ENCODE results near the gene ANO3.
A peak's percentile ranks its signal among the peaks of the same experiment; 100 is the strongest.

ANO3 gene

GRCh38 chr11:26510164-26510563 lies 178.2 kb downstream of the ANO3 start:
- no peaks in the 10 kb centered on the region for H3K36me3 ChIP-seq (ENCODE audit: control insufficient read depth, low read depth, low read length)

GRCh38 chr11:26510756-26511155 lies 178.8 kb downstream of the ANO3 start:
- no peaks in the 10 kb centered on the region for H3K36me3 ChIP-seq (ENCODE audit: control insufficient read depth, low read depth, low read length)
- H3K27me3 ChIP-seq (ENCODE audit: control insufficient read depth, insufficient read depth, low read length): no peaks in the 10 kb centered on the region
- no peak overlapping the region for H3K9ac ChIP-seq (ENCODE audit: low read length)
- H3K4me3 ChIP-seq (ENCODE audit: low read length): no peak overlapping the region
- H3K27ac ChIP-seq (ENCODE audit: low read length): no peak overlapping the region
- H3K4me1 ChIP-seq (ENCODE audit: control insufficient read depth, low read depth, low read length): no peaks in the 10 kb centered on the region
- no peaks in the 10 kb centered on the region for H3K9me3 ChIP-seq (ENCODE audit: control insufficient read depth, low read depth, low read length)

More at GRCh38 chr11:26510164-26510563, 178.2 kb downstream of the ANO3 start:
- H3K4me1 ChIP-seq (ENCODE audit: control insufficient read depth, low read depth, low read length): no peaks in the 10 kb centered on the region
- no peak overlapping the region for H3K27ac ChIP-seq (ENCODE audit: low read length)
- no peak overlapping the region for H3K4me3 ChIP-seq (ENCODE audit: low read length)
- no peak overlapping the region for H3K9ac ChIP-seq (ENCODE audit: low read length)
- H3K9me3 ChIP-seq (ENCODE audit: control insufficient read depth, low read depth, low read length): no peaks in the 10 kb centered on the region
- H3K27me3 ChIP-seq (ENCODE audit: control insufficient read depth, insufficient read depth, low read length): no peaks in the 10 kb centered on the region

- H3K36me3 ChIP-seq (ENCODE audit: control insufficient read depth, low read depth, low read length): no peaks in the 10 kb centered on the region
- no peaks in the 10 kb centered on the region for H3K27me3 ChIP-seq (ENCODE audit: control insufficient read depth, insufficient read depth, low read length)
- H3K9ac ChIP-seq (ENCODE audit: low read length): no peak overlapping the region
- H3K4me1 ChIP-seq (ENCODE audit: control insufficient read depth, low read depth, low read length): no peaks in the 10 kb centered on the region
- H3K9me3 ChIP-seq (ENCODE audit: control insufficient read depth, low read depth, low read length): no peaks in the 10 kb centered on the region
- H3K4me3 ChIP-seq (ENCODE audit: low read length): no peak overlapping the region
- H3K27ac ChIP-seq (ENCODE audit: low read length): no peak overlapping the region
Measured at GRCh38 chr11:26512196-26512595, 180.3 kb downstream of the ANO3 start.

GRCh38 chr11:26519469-26519868 lies 187.5 kb downstream of the ANO3 start:
- H3K4me1 ChIP-seq (ENCODE audit: control insufficient read depth, low read depth, low read length): peaks cover 8% of the 10 kb centered on the region

GRCh38 chr11:26522912-26523610 lies 191.1 kb downstream of the ANO3 start:
- Histone ChIP-seq H3K9ac (ENCODE audit: low read length) (peak overlapping the region; percentile 2), H3K4me3 (ENCODE audit: low read length) (peak overlapping the region; percentile 59), H3K27me3 (ENCODE audit: control insufficient read depth, insufficient read depth, low read length) (peaks cover 20% of the 10 kb centered on the region), H3K36me3 (ENCODE audit: control insufficient read depth, low read depth, low read length) (no peaks in the 10 kb centered on the region), H3K27ac (ENCODE audit: low read length) (no peak overlapping the region), H3K9me3 (ENCODE audit: control insufficient read depth, low read depth, low read length) (no peaks in the 10 kb centered on the region), H3K4me1 (ENCODE audit: control insufficient read depth, low read depth, low read length) (peaks cover 8% of the 10 kb centered on the region)

More at GRCh38 chr11:26519469-26519868, 187.5 kb downstream of the ANO3 start:
- Histone ChIP-seq H3K9ac (ENCODE audit: low read length) (no peak overlapping the region), H3K4me3 (ENCODE audit: low read length) (no peak overlapping the region), H3K27ac (ENCODE audit: low read length) (no peak overlapping the region), H3K36me3 (ENCODE audit: control insufficient read depth, low read depth, low read length) (no peaks in the 10 kb centered on the region), H3K27me3 (ENCODE audit: control insufficient read depth, insufficient read depth, low read length) (peaks cover 8% of the 10 kb centered on the region), H3K9me3 (ENCODE audit: control insufficient read depth, low read depth, low read length) (no peaks in the 10 kb centered on the region)

GRCh38 chr11:26527685-26528084 lies 195.8 kb downstream of the ANO3 start:
- H3K27ac ChIP-seq (ENCODE audit: low read length): no peak overlapping the region
- peaks cover 8% of the 10 kb centered on the region for H3K4me1 ChIP-seq (ENCODE audit: control insufficient read depth, low read depth, low read length)
- H3K27me3 ChIP-seq (ENCODE audit: control insufficient read depth, insufficient read depth, low read length): peaks cover 20% of the 10 kb centered on the region
- H3K4me3 ChIP-seq (ENCODE audit: low read length): no peak overlapping the region
- H3K36me3 ChIP-seq (ENCODE audit: control insufficient read depth, low read depth, low read length): no peaks in the 10 kb centered on the region
- H3K9ac ChIP-seq (ENCODE audit: low read length): no peak overlapping the region
- no peaks in the 10 kb centered on the region for H3K9me3 ChIP-seq (ENCODE audit: control insufficient read depth, low read depth, low read length)

GRCh38 chr11:26537341-26537740 lies 205.4 kb downstream of the ANO3 start:
- Histone ChIP-seq H3K27ac (ENCODE audit: low read length) (no peak overlapping the region), H3K9ac (ENCODE audit: low read length) (no peak overlapping the region), H3K9me3 (ENCODE audit: control insufficient read depth, low read depth, low read length) (no peaks in the 10 kb centered on the region)

GRCh38 chr11:26539517-26539916 lies 207.6 kb downstream of the ANO3 start:
- Histone ChIP-seq H3K4me3 (ENCODE audit: low read length) (no peak overlapping the region), H3K36me3 (ENCODE audit: control insufficient read depth, low read depth, low read length) (no peaks in the 10 kb centered on the region), H3K9ac (ENCODE audit: low read length) (no peak overlapping the region), H3K4me1 (ENCODE audit: control insufficient read depth, low read depth, low read length) (no peaks in the 10 kb centered on the region), H3K27me3 (ENCODE audit: control insufficient read depth, insufficient read depth, low read length) (no peaks in the 10 kb centered on the region), H3K9me3 (ENCODE audit: control insufficient read depth, low read depth, low read length) (no peaks in the 10 kb centered on the region), H3K27ac (ENCODE audit: low read length) (no peak overlapping the region)

More at GRCh38 chr11:26537341-26537740, 205.4 kb downstream of the ANO3 start:
- no peaks in the 10 kb centered on the region for H3K4me1 ChIP-seq (ENCODE audit: control insufficient read depth, low read depth, low read length)
- no peaks in the 10 kb centered on the region for H3K27me3 ChIP-seq (ENCODE audit: control insufficient read depth, insufficient read depth, low read length)
- H3K36me3 ChIP-seq (ENCODE audit: control insufficient read depth, low read depth, low read length): no peaks in the 10 kb centered on the region
- no peak overlapping the region for H3K4me3 ChIP-seq (ENCODE audit: low read length)

- no peaks in the 10 kb centered on the region for H3K36me3 ChIP-seq (ENCODE audit: control insufficient read depth, low read depth, low read length)
- no peak overlapping the region for H3K9ac ChIP-seq (ENCODE audit: low read length)
- no peaks in the 10 kb centered on the region for H3K4me1 ChIP-seq (ENCODE audit: control insufficient read depth, low read depth, low read length)
- no peak overlapping the region for H3K27ac ChIP-seq (ENCODE audit: low read length)
- H3K9me3 ChIP-seq (ENCODE audit: control insufficient read depth, low read depth, low read length): no peaks in the 10 kb centered on the region
- no peaks in the 10 kb centered on the region for H3K27me3 ChIP-seq (ENCODE audit: control insufficient read depth, insufficient read depth, low read length)
- H3K4me3 ChIP-seq (ENCODE audit: low read length): no peak overlapping the region
Measured at GRCh38 chr11:26541870-26542269, 209.9 kb downstream of the ANO3 start.

- no peaks in the 10 kb centered on the region for H3K36me3 ChIP-seq (ENCODE audit: control insufficient read depth, low read depth, low read length)
- no peak overlapping the region for H3K27ac ChIP-seq (ENCODE audit: low read length)
- no peaks in the 10 kb centered on the region for H3K4me1 ChIP-seq (ENCODE audit: control insufficient read depth, low read depth, low read length)
- H3K27me3 ChIP-seq (ENCODE audit: control insufficient read depth, insufficient read depth, low read length): no peaks in the 10 kb centered on the region
- H3K9ac ChIP-seq (ENCODE audit: low read length): no peak overlapping the region
- H3K4me3 ChIP-seq (ENCODE audit: low read length): no peak overlapping the region
- H3K9me3 ChIP-seq (ENCODE audit: control insufficient read depth, low read depth, low read length): no peaks in the 10 kb centered on the region
Measured at GRCh38 chr11:26549176-26549575, 217.2 kb downstream of the ANO3 start.

- no peak overlapping the region for H3K27ac ChIP-seq (ENCODE audit: low read length)
- no peaks in the 10 kb centered on the region for H3K27me3 ChIP-seq (ENCODE audit: control insufficient read depth, insufficient read depth, low read length)
- no peak overlapping the region for H3K4me3 ChIP-seq (ENCODE audit: low read length)
- no peaks in the 10 kb centered on the region for H3K4me1 ChIP-seq (ENCODE audit: control insufficient read depth, low read depth, low read length)
- H3K36me3 ChIP-seq (ENCODE audit: control insufficient read depth, low read depth, low read length): no peaks in the 10 kb centered on the region
- no peaks in the 10 kb centered on the region for H3K9me3 ChIP-seq (ENCODE audit: control insufficient read depth, low read depth, low read length)
- H3K9ac ChIP-seq (ENCODE audit: low read length): no peak overlapping the region
Measured at GRCh38 chr11:26550022-26550421, 218.1 kb downstream of the ANO3 start.

GRCh38 chr11:26551186-26551801 lies 219.4 kb downstream of the ANO3 start:
- Histone ChIP-seq H3K4me1 (ENCODE audit: control insufficient read depth, low read depth, low read length) (no peaks in the 10 kb centered on the region), H3K36me3 (ENCODE audit: control insufficient read depth, low read depth, low read length) (no peaks in the 10 kb centered on the region), H3K9me3 (ENCODE audit: control insufficient read depth, low read depth, low read length) (no peaks in the 10 kb centered on the region), H3K27ac (ENCODE audit: low read length) (no peak overlapping the region), H3K9ac (ENCODE audit: low read length) (no peak overlapping the region), H3K4me3 (ENCODE audit: low read length) (no peak overlapping the region), H3K27me3 (ENCODE audit: control insufficient read depth, insufficient read depth, low read length) (no peaks in the 10 kb centered on the region)
